ENCODE results near the gene LRRTM3.
A peak's percentile ranks its signal among the peaks of the same experiment; 100 is the strongest.

Gene LRRTM3

GRCh38 chr10:67119651-67120050, 193.8 kb downstream of the LRRTM3 start:
- Histone ChIP-seq H3K4me2 (ENCODE audit: low read length) (no peak overlapping the region), H3K4me1 (ENCODE audit: control insufficient read depth, low read depth, low read length) (no peaks in the 10 kb centered on the region), H3K79me1 (ENCODE audit: low read length) (no peaks in the 10 kb centered on the region), H4K5ac (ENCODE audit: low read length) (no peak overlapping the region), H3K18ac (ENCODE audit: low read length) (no peak overlapping the region), H3K4ac (ENCODE audit: low read depth, low read length) (no peak overlapping the region), H3K27ac (ENCODE audit: low read depth, low read length) (no peak overlapping the region), H2BK5ac (ENCODE audit: low read length) (no peak overlapping the region), H3K36me3 (ENCODE audit: control insufficient read depth, insufficient read depth, low read length) (no peaks in the 10 kb centered on the region), H3K9ac (ENCODE audit: low read length) (no peak overlapping the region), H2BK15ac (replicated peaks; ENCODE audit: low read depth) (no peak overlapping the region), H3K56ac (ENCODE audit: low read length) (no peak overlapping the region), H3K4me3 (ENCODE audit: low read length) (no peak overlapping the region), H2AK5ac (ENCODE audit: low read length) (no peak overlapping the region), H3K79me2 (ENCODE audit: control insufficient read depth, insufficient read depth, low read length) (no peaks in the 10 kb centered on the region), H3K23ac (ENCODE audit: low read length) (no peak overlapping the region), H4K8ac (ENCODE audit: low read depth, low read length) (no peak overlapping the region), H3K27me3 (ENCODE audit: insufficient read depth, low read length, poor library complexity) (no peaks in the 10 kb centered on the region), H2BK120ac (ENCODE audit: low read depth, low read length) (no peak overlapping the region)
- no CpG with 5 or more reads among the region's 1 CpG for WGBS (ENCODE audit: extremely low coverage, insufficient coverage, low lambda C conversion rate)
- DNase-seq, result no peak

- Histone ChIP-seq H2BK5ac (ENCODE audit: low read length) (no peak overlapping the region), H3K4me3 (ENCODE audit: low read length) (no peak overlapping the region), H3K79me2 (ENCODE audit: control insufficient read depth, insufficient read depth, low read length) (no peaks in the 10 kb centered on the region)
These were observed 201.6 kb downstream of the LRRTM3 start for GRCh38 chr10:67127441-67127840.

GRCh38 chr10:67140641-67141040, 214.8 kb downstream of the LRRTM3 start:
- WGBS (ENCODE audit: extremely low coverage, insufficient coverage, low lambda C conversion rate), result no CpG with 5 or more reads among the region's 2 CpGs
- no peaks in the 10 kb centered on the region for H3K4me1 ChIP-seq (ENCODE audit: control insufficient read depth, low read depth, low read length)

More at GRCh38 chr10:67127441-67127840, 201.6 kb downstream of the LRRTM3 start:
- Histone ChIP-seq H3K18ac (ENCODE audit: low read length) (no peak overlapping the region), H3K9ac (ENCODE audit: low read length) (no peak overlapping the region), H3K23ac (ENCODE audit: low read length) (no peak overlapping the region), H3K36me3 (ENCODE audit: control insufficient read depth, insufficient read depth, low read length) (no peaks in the 10 kb centered on the region), H3K4me2 (ENCODE audit: low read length) (no peak overlapping the region), H4K5ac (ENCODE audit: low read length) (no peak overlapping the region), H2AK5ac (ENCODE audit: low read length) (no peak overlapping the region), H3K79me1 (ENCODE audit: low read length) (no peaks in the 10 kb centered on the region), H3K27me3 (ENCODE audit: insufficient read depth, low read length, poor library complexity) (no peaks in the 10 kb centered on the region), H2BK120ac (ENCODE audit: low read depth, low read length) (no peak overlapping the region), H2BK15ac (replicated peaks; ENCODE audit: low read depth) (no peak overlapping the region), H3K4ac (ENCODE audit: low read depth, low read length) (no peak overlapping the region), H3K56ac (ENCODE audit: low read length) (no peak overlapping the region), H3K4me1 (ENCODE audit: control insufficient read depth, low read depth, low read length) (no peaks in the 10 kb centered on the region), H3K27ac (ENCODE audit: low read depth, low read length) (no peak overlapping the region), H4K8ac (ENCODE audit: low read depth, low read length) (no peak overlapping the region)
- WGBS (ENCODE audit: extremely low coverage, insufficient coverage, low lambda C conversion rate), result no CpG with 5 or more reads among the region's 2 CpGs
- no peak for DNase-seq

GRCh38 chr10:67141300-67141699, 215.5 kb downstream of the LRRTM3 start:
- H3K36me3 ChIP-seq (ENCODE audit: control insufficient read depth, insufficient read depth, low read length), result no peaks in the 10 kb centered on the region
- H3K18ac ChIP-seq (ENCODE audit: low read length), result no peak overlapping the region
- DNase-seq, result no peak
- H3K79me1 ChIP-seq (ENCODE audit: low read length), result no peaks in the 10 kb centered on the region
- H3K9ac ChIP-seq (ENCODE audit: low read length), result no peak overlapping the region
- H3K79me2 ChIP-seq (ENCODE audit: control insufficient read depth, insufficient read depth, low read length), result no peaks in the 10 kb centered on the region
- H3K4ac ChIP-seq (ENCODE audit: low read depth, low read length), result no peak overlapping the region
- H3K4me2 ChIP-seq (ENCODE audit: low read length), result no peak overlapping the region
- no peak overlapping the region for H2AK5ac ChIP-seq (ENCODE audit: low read length)
- no peak overlapping the region for H2BK120ac ChIP-seq (ENCODE audit: low read depth, low read length)
- no peak overlapping the region for H3K27ac ChIP-seq (ENCODE audit: low read depth, low read length)
- H2BK5ac ChIP-seq (ENCODE audit: low read length), result no peak overlapping the region
- WGBS (ENCODE audit: extremely low coverage, insufficient coverage, low lambda C conversion rate), result no CpG with 5 or more reads among the region's 6 CpGs
- no peak overlapping the region for H3K23ac ChIP-seq (ENCODE audit: low read length)
- no peaks in the 10 kb centered on the region for H3K4me1 ChIP-seq (ENCODE audit: control insufficient read depth, low read depth, low read length)
- H2BK15ac ChIP-seq (replicated peaks; ENCODE audit: low read depth), result no peak overlapping the region
- no peak overlapping the region for H4K8ac ChIP-seq (ENCODE audit: low read depth, low read length)
- H4K5ac ChIP-seq (ENCODE audit: low read length), result no peak overlapping the region
- H3K4me3 ChIP-seq (ENCODE audit: low read length), result no peak overlapping the region
- no peak overlapping the region for H3K56ac ChIP-seq (ENCODE audit: low read length)
- H3K27me3 ChIP-seq (ENCODE audit: insufficient read depth, low read length, poor library complexity), result no peaks in the 10 kb centered on the region

More at GRCh38 chr10:67140641-67141040, 214.8 kb downstream of the LRRTM3 start:
- Histone ChIP-seq H3K9ac (ENCODE audit: low read length) (no peak overlapping the region), H3K79me2 (ENCODE audit: control insufficient read depth, insufficient read depth, low read length) (no peaks in the 10 kb centered on the region), H3K4me2 (ENCODE audit: low read length) (no peak overlapping the region), H3K27ac (ENCODE audit: low read depth, low read length) (no peak overlapping the region), H3K23ac (ENCODE audit: low read length) (no peak overlapping the region), H2BK5ac (ENCODE audit: low read length) (no peak overlapping the region), H3K18ac (ENCODE audit: low read length) (no peak overlapping the region), H3K4ac (ENCODE audit: low read depth, low read length) (no peak overlapping the region), H3K27me3 (ENCODE audit: insufficient read depth, low read length, poor library complexity) (no peaks in the 10 kb centered on the region), H2BK120ac (ENCODE audit: low read depth, low read length) (no peak overlapping the region), H2AK5ac (ENCODE audit: low read length) (no peak overlapping the region), H3K4me3 (ENCODE audit: low read length) (no peak overlapping the region), H4K8ac (ENCODE audit: low read depth, low read length) (no peak overlapping the region), H2BK15ac (replicated peaks; ENCODE audit: low read depth) (no peak overlapping the region), H3K56ac (ENCODE audit: low read length) (no peak overlapping the region), H3K36me3 (ENCODE audit: control insufficient read depth, insufficient read depth, low read length) (no peaks in the 10 kb centered on the region), H4K5ac (ENCODE audit: low read length) (no peak overlapping the region), H3K79me1 (ENCODE audit: low read length) (no peaks in the 10 kb centered on the region)
- DNase-seq, result peak; percentile 7

DNA sequence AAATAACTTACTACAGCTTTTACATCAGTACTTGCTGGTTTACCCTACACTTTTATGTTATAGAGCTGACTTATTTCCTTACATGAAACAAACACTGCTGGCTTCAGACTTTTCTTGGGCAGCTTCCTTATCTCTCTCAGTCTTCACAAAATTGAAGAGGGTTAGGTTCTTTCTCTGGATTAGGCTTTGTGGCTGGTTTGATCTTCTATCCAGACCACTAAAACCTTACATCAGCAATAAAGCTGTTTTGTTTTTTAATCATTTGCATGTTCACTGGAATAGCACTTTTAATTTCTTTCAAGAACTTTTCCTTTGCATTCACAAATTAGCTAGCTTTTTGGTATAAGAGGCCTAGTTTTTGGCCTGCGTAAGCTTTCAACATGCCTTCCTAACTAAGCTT, 218.7 kb downstream of the LRRTM3 start:
- Histone ChIP-seq H3K56ac (ENCODE audit: low read length) (no peak overlapping the region), H3K36me3 (ENCODE audit: control insufficient read depth, insufficient read depth, low read length) (no peaks in the 10 kb centered on the region), H3K4me2 (ENCODE audit: low read length) (no peak overlapping the region), H2BK5ac (ENCODE audit: low read length) (no peak overlapping the region), H3K4ac (ENCODE audit: low read depth, low read length) (no peak overlapping the region), H3K9ac (ENCODE audit: low read length) (no peak overlapping the region), H4K5ac (ENCODE audit: low read length) (no peak overlapping the region), H2BK120ac (ENCODE audit: low read depth, low read length) (no peak overlapping the region), H3K79me2 (ENCODE audit: control insufficient read depth, insufficient read depth, low read length) (no peaks in the 10 kb centered on the region), H4K8ac (ENCODE audit: low read depth, low read length) (no peak overlapping the region), H3K18ac (ENCODE audit: low read length) (no peak overlapping the region), H3K4me3 (ENCODE audit: low read length) (no peak overlapping the region), H2AK5ac (ENCODE audit: low read length) (no peak overlapping the region), H3K4me1 (ENCODE audit: control insufficient read depth, low read depth, low read length) (no peaks in the 10 kb centered on the region), H3K27ac (ENCODE audit: low read depth, low read length) (no peak overlapping the region), H3K23ac (ENCODE audit: low read length) (no peak overlapping the region), H3K79me1 (ENCODE audit: low read length) (no peaks in the 10 kb centered on the region), H2BK15ac (replicated peaks; ENCODE audit: low read depth) (no peak overlapping the region), H3K27me3 (ENCODE audit: insufficient read depth, low read length, poor library complexity) (no peaks in the 10 kb centered on the region)
- no peak for DNase-seq
- WGBS (ENCODE audit: extremely low coverage, insufficient coverage, low lambda C conversion rate), result no CpG with 5 or more reads among the region's 1 CpG
